ENCODE data around the gene F3. TPM values are rescaled to one million over a fixed set of nuclear protein-coding genes. Genes with fewer than 3 reads are reported as not detected.

Gene F3
- total RNA-seq (2014; rRNA removed; shearing (Covaris generic)): 93.7 and 120 TPM in 2 replicates
- 116 TPM in 2 replicates for polyA plus RNA-seq (2016; fragmentation: Nextera tagmentation; extraction: Ambion mirVana)

- Histone ChIP-seq H3K4me1 (ENCODE audit: insufficient read depth) (peaks cover 74% of the 10 kb centered on the region), H3K4me3 (peak within 1 kb of the TSS; percentile 90), H3K79me2 (ENCODE audit: insufficient read depth) (peaks cover 50% of the 10 kb centered on the region), H3K9ac (peak within 1 kb of the TSS; percentile 83), H3K27me3 (replicated peaks; ENCODE audit: insufficient read depth) (no peaks in the 10 kb centered on the region), H3K9me3 (ENCODE audit: low read depth) (no peaks in the 10 kb centered on the region), H3K27ac (peak within 1 kb of the TSS; percentile 78), H3K4me2 (ENCODE audit: unreplicated experiment) (peak within 1 kb of the TSS; percentile 96), H4K20me1 (ENCODE audit: insufficient read depth) (no peaks in the 10 kb centered on the region), H2AFZ (peak within 1 kb of the TSS; percentile 50), H3K9me2 (ENCODE audit: insufficient read depth) (no peaks in the 10 kb centered on the region), H3F3A (ENCODE audit: insufficient read depth) (peaks cover 81% of the 10 kb centered on the region), H3K36me3 (ENCODE audit: low read depth) (peaks cover 27% of the 10 kb centered on the region)
- in situ Hi-C loops (cut with MboI): no loop called here
- WGBS, 2 experiments (ENCODE audit: low coverage in 1 of 2, low lambda C conversion rate in 2 of 2, missing lambda C conversion rate in 2 of 2): 1 to 3% methylated on average over 53 to 68 of the region's 94 CpGs
- TF ChIP-seq EZH2 (IDR thresholded peaks at IDR 0.05; ENCODE audit: insufficient read depth, poor library complexity, severe bottlenecking) (no peak), EZH2phosphoT487 (IDR thresholded peaks at IDR 0.05; ENCODE audit: insufficient read depth, low read depth) (no peak)
- DNase-seq: peak; percentile 94
These were observed at the start of gene F3 for GRCh38 chr1:94541246-94542087. Gene F3 (minus strand): TSS chr1:94541759. CDS start chr1:94541636, 123 bp downstream.

DNA sequence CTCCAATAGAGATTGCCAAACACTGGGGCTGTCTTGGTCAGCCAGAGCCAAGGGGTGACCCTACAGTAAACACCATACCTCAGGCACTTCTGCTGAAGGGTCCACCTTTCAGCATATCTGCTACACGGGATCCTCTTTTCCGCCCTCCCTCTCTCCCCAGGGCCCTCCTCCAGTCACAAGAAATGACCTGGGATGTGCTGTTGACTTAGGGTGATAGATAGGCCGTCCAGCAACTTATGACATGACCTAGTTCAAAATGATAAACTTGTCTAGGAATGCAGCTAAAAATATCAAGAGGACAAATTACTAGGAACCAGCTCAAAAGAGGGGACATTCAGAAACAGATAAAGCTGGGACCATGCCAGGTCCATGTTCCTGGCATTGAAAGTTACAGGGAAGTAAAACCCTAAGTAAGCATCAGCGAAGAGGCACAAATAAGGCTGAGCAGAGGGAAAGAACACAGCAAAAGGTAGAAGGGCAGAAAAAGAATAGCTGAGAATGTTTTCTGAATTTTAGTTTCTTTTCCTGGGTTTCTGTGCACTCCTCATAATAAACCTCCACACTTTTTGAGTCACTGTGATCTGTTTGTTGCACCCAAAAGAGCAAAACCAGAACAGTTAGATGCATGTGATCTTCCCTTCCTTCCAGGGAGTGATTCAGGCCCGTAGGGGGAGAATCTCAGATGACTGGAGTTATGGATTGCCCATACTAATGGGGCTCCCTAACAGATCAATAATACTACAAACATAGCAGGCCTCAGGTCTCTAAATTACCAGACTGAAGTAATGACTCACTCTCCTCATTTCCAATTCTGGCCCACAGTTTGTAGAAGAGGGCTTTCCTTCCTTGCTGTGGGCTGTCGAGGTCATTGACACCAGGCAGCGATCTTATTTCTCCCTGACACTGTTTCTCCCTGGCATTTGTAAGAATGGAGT is 48.9 kb upstream of the F3 start:
- Histone ChIP-seq H3K4me3 (no peak overlapping the region), H3K4me2 (ENCODE audit: unreplicated experiment) (no peak overlapping the region), H3K9me2 (ENCODE audit: insufficient read depth) (no peaks in the 10 kb centered on the region), H3K36me3 (ENCODE audit: low read depth) (no peaks in the 10 kb centered on the region), H3F3A (ENCODE audit: insufficient read depth) (peaks cover 11% of the 10 kb centered on the region; the same call in 1 of the 2 replicates), H4K20me1 (ENCODE audit: insufficient read depth) (no peaks in the 10 kb centered on the region), H3K27ac (peak overlapping the region; percentile 11; the same call in 1 of the 2 replicates), H3K4me1 (ENCODE audit: insufficient read depth) (peaks cover 11% of the 10 kb centered on the region), H3K9ac (no peak overlapping the region), H3K27me3 (replicated peaks; ENCODE audit: insufficient read depth) (no peaks in the 10 kb centered on the region), H3K9me3 (ENCODE audit: low read depth) (no peaks in the 10 kb centered on the region), H2AFZ (peak overlapping the region; percentile 42), H3K79me2 (ENCODE audit: insufficient read depth) (no peaks in the 10 kb centered on the region)
- DNase-seq: peak; percentile 62
- in situ Hi-C loops (cut with MboI): no loop called here
- 36 to 40% methylated on average over 7 of the region's 7 CpGs for WGBS, 2 experiments (ENCODE audit: low coverage in 1 of 2, low lambda C conversion rate in 2 of 2, missing lambda C conversion rate in 2 of 2)
- TF ChIP-seq EZH2phosphoT487 (IDR thresholded peaks at IDR 0.05; ENCODE audit: insufficient read depth, low read depth): no peak
- no peak for TF ChIP-seq EZH2 (IDR thresholded peaks at IDR 0.05; ENCODE audit: insufficient read depth, poor library complexity, severe bottlenecking)

- Histone ChIP-seq H3K27ac (no peak overlapping the region), H3K36me3 (ENCODE audit: low read depth) (no peaks in the 10 kb centered on the region), H3K4me2 (ENCODE audit: unreplicated experiment) (no peak overlapping the region), H3K4me1 (ENCODE audit: insufficient read depth) (peaks cover 11% of the 10 kb centered on the region), H3K9ac (no peak overlapping the region), H3K4me3 (no peak overlapping the region), H3K79me2 (ENCODE audit: insufficient read depth) (no peaks in the 10 kb centered on the region), H3K27me3 (replicated peaks; ENCODE audit: insufficient read depth) (no peaks in the 10 kb centered on the region), H4K20me1 (ENCODE audit: insufficient read depth) (no peaks in the 10 kb centered on the region), H3K9me2 (ENCODE audit: insufficient read depth) (no peaks in the 10 kb centered on the region), H3K9me3 (ENCODE audit: low read depth) (no peaks in the 10 kb centered on the region), H3F3A (ENCODE audit: insufficient read depth) (peaks cover 11% of the 10 kb centered on the region; the same call in 1 of the 2 replicates), H2AFZ (no peak overlapping the region)
- TF ChIP-seq EZH2phosphoT487 (IDR thresholded peaks at IDR 0.05; ENCODE audit: insufficient read depth, low read depth): no peak
- TF ChIP-seq EZH2 (IDR thresholded peaks at IDR 0.05; ENCODE audit: insufficient read depth, poor library complexity, severe bottlenecking): no peak
- in situ Hi-C loops (cut with MboI): no loop called here
- DNase-seq: no peak
- 98 to 99% methylated on average over 4 of the region's 4 CpGs for WGBS, 2 experiments (ENCODE audit: low coverage in 1 of 2, low lambda C conversion rate in 2 of 2, missing lambda C conversion rate in 2 of 2)
These were observed 48.2 kb upstream of the F3 start for GRCh38 chr1:94589728-94590127.

- Histone ChIP-seq H3K4me3 (no peak overlapping the region), H3K4me1 (ENCODE audit: insufficient read depth) (peaks cover 27% of the 10 kb centered on the region), H3K9me3 (ENCODE audit: low read depth) (no peaks in the 10 kb centered on the region), H3K27ac (no peak overlapping the region), H3F3A (ENCODE audit: insufficient read depth) (peaks cover 34% of the 10 kb centered on the region), H3K9ac (no peak overlapping the region), H3K79me2 (ENCODE audit: insufficient read depth) (no peaks in the 10 kb centered on the region), H4K20me1 (ENCODE audit: insufficient read depth) (no peaks in the 10 kb centered on the region), H3K27me3 (replicated peaks; ENCODE audit: insufficient read depth) (no peaks in the 10 kb centered on the region), H3K4me2 (ENCODE audit: unreplicated experiment) (no peak overlapping the region), H3K9me2 (ENCODE audit: insufficient read depth) (no peaks in the 10 kb centered on the region), H2AFZ (no peak overlapping the region), H3K36me3 (ENCODE audit: low read depth) (no peaks in the 10 kb centered on the region)
- in situ Hi-C loops (cut with MboI): no loop called here
- no peak for DNase-seq
- 54 to 60% methylated on average over 2 of the region's 2 CpGs for WGBS, 2 experiments (ENCODE audit: low coverage in 1 of 2, low lambda C conversion rate in 2 of 2, missing lambda C conversion rate in 2 of 2)
- no peak for TF ChIP-seq EZH2 (IDR thresholded peaks at IDR 0.05; ENCODE audit: insufficient read depth, poor library complexity, severe bottlenecking)
- no peak for TF ChIP-seq EZH2phosphoT487 (IDR thresholded peaks at IDR 0.05; ENCODE audit: insufficient read depth, low read depth)
These were observed 41.0 kb upstream of the F3 start for GRCh38 chr1:94582565-94582964.
